DND-41 (cell line): ENCODE measurements around the gene WNT3A.

Experiments
- CTCF ChIP-seq: IDR thresholded peaks from 2 replicates; pipeline ENCODE4 v1.5.1; 2012; ENCODE audit warnings: borderline replicate concordance, low read length, moderate library complexity, mild to moderate bottlenecking; ENCODE audit not compliant: poor library complexity, severe bottlenecking; ENCODE audit errors: extremely low read depth
- EZH2 ChIP-seq: IDR thresholded peaks from 3 replicates; pipeline ENCODE4 v1.6.1; 2012; ENCODE audit warnings: borderline replicate concordance, low read depth, mild to moderate bottlenecking, moderate library complexity, low read length, inconsistent platforms; ENCODE audit not compliant: severe bottlenecking

- TF ChIP-seq CTCF (no peak), EZH2 (no peak)
Measured at GRCh38 chr1:228094432-228095016, 87.7 kb downstream of the WNT3A start.
